NT2/D1 (cell line): ENCODE data around the gene STK24.

Experiments used
- DNase-seq: peaks from one replicate; pipeline ENCODE4 v3.0.0-alpha.2; 2011; ENCODE audit warnings: low read depth, low spot score
- H3K27me3 ChIP-seq: 2 replicates; pipeline ENCODE4 v1.6.0; 2011; ENCODE audit warnings: mild to moderate bottlenecking; ENCODE audit not compliant: insufficient read length, insufficient read depth
- H3K36me3 ChIP-seq: 2 replicates; pipeline ENCODE4 v1.6.1; 2011; ENCODE audit warnings: mild to moderate bottlenecking, low read length, mixed read lengths; ENCODE audit not compliant: insufficient read depth, insufficient read length
- H3K4me1 ChIP-seq: 2 replicates; pipeline ENCODE4 v1.5.1; 2011; ENCODE audit not compliant: insufficient read depth, insufficient read length
- H3K4me3 ChIP-seq: 2 replicates; pipeline ENCODE4 v1.5.1; 2011; ENCODE audit warnings: low read depth; ENCODE audit not compliant: insufficient read length
- H3K9ac ChIP-seq: 2 replicates; pipeline ENCODE4 v1.6.0; 2011; ENCODE audit warnings: low read depth; ENCODE audit not compliant: insufficient read length
- H3K9me3 ChIP-seq: 2 replicates; pipeline ENCODE4 v1.5.1; 2011; ENCODE audit warnings: mild to moderate bottlenecking, low read length; ENCODE audit not compliant: insufficient read depth
- SUZ12 ChIP-seq: IDR thresholded peaks from 2 replicates; pipeline ENCODE4 v1.6.1; 2011; ENCODE audit not compliant: insufficient read length, insufficient read depth; ENCODE audit errors: extremely low read depth
- YY1 ChIP-seq: IDR thresholded peaks from 2 replicates; pipeline ENCODE4 v1.6.1; 2011; ENCODE audit not compliant: insufficient read length, insufficient read depth
- ZNF274 ChIP-seq: IDR thresholded peaks from 2 replicates; pipeline ENCODE4 v1.6.1; 2011; ENCODE audit warnings: mild to moderate bottlenecking, low read depth, low read length

Gene STK24

DNA sequence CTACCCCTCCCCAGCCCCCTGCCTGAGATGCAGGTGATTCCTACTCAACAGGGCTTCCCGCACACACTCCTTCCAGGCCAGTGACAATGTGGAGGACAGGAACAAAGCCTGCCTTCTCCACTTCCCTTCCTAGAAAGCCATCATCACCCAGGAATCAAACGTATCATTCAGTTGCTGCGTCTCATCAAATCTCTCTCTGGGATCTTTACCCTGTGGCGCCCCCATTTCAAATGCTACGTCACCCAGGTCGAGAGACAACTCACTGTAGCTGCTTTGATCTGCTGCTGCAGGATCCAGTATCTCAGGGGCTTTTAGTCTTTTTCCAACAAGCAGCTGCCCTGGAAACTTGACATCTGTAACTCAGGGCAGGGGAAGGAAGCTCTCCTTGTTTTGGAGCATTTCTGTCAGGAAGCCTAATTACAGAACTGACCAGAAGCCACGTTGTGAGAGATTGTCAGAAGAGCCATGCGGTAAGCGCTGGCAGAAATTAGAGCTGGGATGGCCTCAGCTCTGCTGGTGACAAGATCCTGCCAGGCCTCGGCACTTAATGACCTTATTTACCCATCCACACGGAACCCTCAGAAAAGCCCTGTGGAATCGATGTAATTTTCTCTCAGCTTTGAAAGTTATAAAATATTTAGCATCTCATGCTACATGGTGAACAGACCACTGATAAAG lies 140.5 kb downstream of the STK24 start:
- no peak overlapping the region for H3K4me3 ChIP-seq
- H3K36me3 ChIP-seq = peaks cover 31% of the 10 kb centered on the region
- H3K4me1 ChIP-seq = peaks cover 2% of the 10 kb centered on the region
- H3K9ac ChIP-seq = no peak overlapping the region
- no peak for DNase-seq
- no peaks in the 10 kb centered on the region for H3K27me3 ChIP-seq
- no peak for TF ChIP-seq SUZ12
- TF ChIP-seq YY1 = no peak
- TF ChIP-seq ZNF274 = no peak
- H3K9me3 ChIP-seq = no peaks in the 10 kb centered on the region

DNA sequence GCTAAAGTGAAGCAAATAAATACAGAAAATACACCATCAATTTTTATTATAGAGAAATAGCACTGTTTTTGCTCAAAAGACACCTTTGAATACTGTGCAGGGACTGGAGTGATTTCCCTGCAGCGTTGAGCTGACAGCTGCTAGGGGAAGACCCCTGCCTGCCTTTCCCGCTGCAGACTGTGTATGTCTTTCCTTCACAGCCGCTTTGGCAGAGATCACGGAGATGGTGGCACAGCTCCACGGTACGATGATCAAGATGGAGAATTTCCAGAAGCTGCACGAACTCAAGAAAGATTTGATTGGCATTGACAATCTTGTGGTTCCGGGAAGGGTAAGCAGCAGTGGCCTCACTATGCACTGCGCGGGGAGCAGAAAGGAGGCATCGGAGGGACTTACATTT lies 141.5 kb downstream of the STK24 start:
- DNase-seq = no peak
- peaks cover 24% of the 10 kb centered on the region for H3K36me3 ChIP-seq
- H3K9me3 ChIP-seq = no peaks in the 10 kb centered on the region
- H3K4me1 ChIP-seq = peaks cover 2% of the 10 kb centered on the region
- no peak overlapping the region for H3K9ac ChIP-seq
- TF ChIP-seq YY1 (no peak), SUZ12 (no peak), ZNF274 (no peak)
- H3K4me3 ChIP-seq = no peak overlapping the region
- no peaks in the 10 kb centered on the region for H3K27me3 ChIP-seq

DNA sequence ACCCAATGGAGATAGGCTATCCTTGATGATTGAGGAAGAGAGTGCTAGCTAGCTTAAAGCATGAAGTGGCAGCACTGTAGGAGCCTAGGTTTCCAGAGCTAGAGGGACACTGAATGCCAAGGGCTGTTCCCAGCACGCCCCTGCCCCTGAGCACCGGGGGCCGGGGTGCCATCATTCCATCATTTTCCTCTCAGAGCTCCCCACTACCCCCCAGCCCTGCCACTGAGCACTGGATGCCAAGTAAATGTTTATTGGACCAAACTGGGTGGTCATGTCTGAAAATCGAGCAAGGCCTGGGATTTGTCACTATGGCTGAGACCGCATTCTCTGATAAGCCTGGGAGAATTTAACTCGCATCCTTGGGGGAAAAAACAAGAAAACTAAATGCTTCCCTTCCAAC lies 142.8 kb downstream of the STK24 start:
- H3K27me3 ChIP-seq = no peaks in the 10 kb centered on the region
- peaks cover 17% of the 10 kb centered on the region for H3K36me3 ChIP-seq
- peaks cover 2% of the 10 kb centered on the region for H3K4me1 ChIP-seq
- H3K9ac ChIP-seq = no peak overlapping the region
- DNase-seq = no peak
- TF ChIP-seq SUZ12 (no peak), YY1 (no peak), ZNF274 (no peak)
- H3K9me3 ChIP-seq = no peaks in the 10 kb centered on the region
- no peak overlapping the region for H3K4me3 ChIP-seq

DNA sequence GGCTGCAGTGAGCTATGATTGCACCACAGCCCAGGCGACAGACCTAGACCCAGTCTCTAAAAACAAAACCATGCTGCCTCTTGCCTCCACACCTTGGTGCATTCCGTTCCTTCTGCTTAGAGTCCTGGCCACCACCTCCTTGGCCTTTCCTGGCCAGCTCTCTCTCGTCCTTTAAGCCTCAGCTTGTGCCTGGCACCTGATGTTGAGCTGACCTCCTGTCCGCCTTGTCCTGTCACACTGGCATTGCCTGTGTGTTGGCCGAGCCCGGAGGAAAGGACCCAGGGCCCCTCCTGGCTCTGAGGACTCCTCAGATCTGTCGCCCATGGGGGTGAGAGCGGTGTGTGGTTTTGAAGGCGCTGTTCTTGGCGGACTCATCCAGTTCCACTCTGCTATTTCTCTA lies 143.3 kb downstream of the STK24 start:
- DNase-seq = no peak
- H3K4me1 ChIP-seq = peaks cover 2% of the 10 kb centered on the region
- no peaks in the 10 kb centered on the region for H3K27me3 ChIP-seq
- H3K4me3 ChIP-seq = no peak overlapping the region
- no peaks in the 10 kb centered on the region for H3K9me3 ChIP-seq
- peaks cover 17% of the 10 kb centered on the region for H3K36me3 ChIP-seq
- no peak overlapping the region for H3K9ac ChIP-seq
- TF ChIP-seq ZNF274 (no peak), SUZ12 (no peak), YY1 (no peak)

DNA sequence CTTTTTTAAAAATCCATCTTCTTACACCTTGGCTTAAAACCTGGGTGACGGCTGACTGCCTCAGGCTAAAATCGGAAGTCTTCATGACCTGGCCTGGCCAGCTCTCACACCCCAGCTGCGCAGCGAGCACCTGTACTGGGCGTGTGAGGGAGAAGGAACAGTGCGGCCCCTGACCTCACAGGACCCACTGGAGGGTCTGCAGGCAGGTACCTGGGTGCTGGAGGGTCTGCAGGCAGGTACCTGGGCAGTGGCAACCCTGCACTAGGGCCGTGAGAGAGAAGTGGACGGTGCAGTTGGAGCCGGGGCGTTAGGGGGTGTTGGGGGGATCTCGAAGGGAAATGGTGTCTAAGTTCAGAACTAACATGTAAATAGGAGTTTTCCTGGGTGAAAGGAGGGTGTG lies 144.3 kb downstream of the STK24 start:
- Histone ChIP-seq H3K4me3 (no peak overlapping the region), H3K4me1 (peaks cover 2% of the 10 kb centered on the region), H3K9me3 (no peaks in the 10 kb centered on the region), H3K9ac (no peak overlapping the region), H3K36me3 (peaks cover 17% of the 10 kb centered on the region), H3K27me3 (no peaks in the 10 kb centered on the region)
- no peak for DNase-seq
- TF ChIP-seq SUZ12 (no peak), YY1 (no peak), ZNF274 (no peak)

DNA sequence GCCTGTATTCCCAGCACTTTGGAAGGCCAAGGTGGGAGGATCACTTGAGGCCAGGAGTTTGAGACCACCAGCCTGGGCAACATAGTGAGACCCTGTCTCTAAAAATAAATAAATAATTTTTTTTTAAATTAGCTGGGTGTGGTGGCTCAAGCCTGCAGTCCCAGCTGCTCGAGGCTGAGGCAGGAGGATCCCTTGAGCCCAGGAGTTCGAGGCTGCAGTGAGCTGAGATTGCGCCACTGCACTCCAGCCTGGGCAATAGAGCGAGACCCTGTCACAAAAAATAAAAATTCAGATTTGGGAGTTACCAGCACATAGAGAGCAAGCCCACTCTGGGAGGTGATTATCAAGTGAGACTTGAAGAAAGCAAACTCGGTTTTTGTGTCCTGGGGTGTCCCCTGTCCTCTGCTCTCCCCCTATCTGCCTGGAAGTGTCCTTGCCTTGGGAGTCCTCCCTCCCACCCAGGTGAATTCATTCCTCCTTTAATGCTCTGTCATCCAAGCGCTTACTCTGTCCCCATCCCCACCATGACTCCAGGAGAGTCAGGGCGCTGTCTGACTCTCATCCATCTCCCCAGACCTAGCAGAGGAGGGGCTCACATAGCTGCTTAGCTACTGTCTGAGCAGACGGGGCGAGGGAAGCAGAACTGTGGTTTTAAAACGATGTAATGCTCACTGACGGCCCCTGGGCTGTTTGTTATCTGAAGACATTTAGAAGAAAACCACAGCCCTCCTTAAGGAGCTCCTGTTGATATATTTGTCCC lies 146.8 kb downstream of the STK24 start:
- TF ChIP-seq SUZ12 (no peak), YY1 (no peak), ZNF274 (no peak)
- no peak for DNase-seq
- H3K9ac ChIP-seq = no peak overlapping the region
- peaks cover 7% of the 10 kb centered on the region for H3K36me3 ChIP-seq
- no peaks in the 10 kb centered on the region for H3K4me1 ChIP-seq
- H3K27me3 ChIP-seq = no peaks in the 10 kb centered on the region
- no peak overlapping the region for H3K4me3 ChIP-seq
- no peaks in the 10 kb centered on the region for H3K9me3 ChIP-seq

DNA sequence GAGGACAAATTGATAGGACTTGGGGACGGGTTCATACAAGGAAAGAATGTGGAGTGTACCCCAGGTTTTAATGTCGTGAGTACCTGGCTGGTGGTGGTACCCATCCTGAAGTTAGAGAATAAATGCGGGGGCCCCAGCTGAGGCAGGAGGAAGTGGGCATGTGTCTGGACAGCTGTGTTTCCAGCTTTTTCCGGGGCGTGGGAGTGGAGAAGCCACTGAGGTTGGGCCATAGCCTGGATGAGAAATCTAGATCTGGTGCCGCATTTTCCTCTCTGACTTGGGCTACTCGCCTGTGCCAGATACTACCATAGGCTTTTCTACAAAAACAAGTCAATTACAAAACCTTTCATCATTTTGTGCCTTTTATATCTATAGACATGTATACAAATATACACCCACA lies 147.4 kb downstream of the STK24 start:
- no peaks in the 10 kb centered on the region for H3K9me3 ChIP-seq
- H3K9ac ChIP-seq = no peak overlapping the region
- H3K4me1 ChIP-seq = no peaks in the 10 kb centered on the region
- peaks cover 8% of the 10 kb centered on the region for H3K36me3 ChIP-seq
- no peaks in the 10 kb centered on the region for H3K27me3 ChIP-seq
- no peak for TF ChIP-seq YY1
- no peak for TF ChIP-seq ZNF274
- no peak for TF ChIP-seq SUZ12
- no peak overlapping the region for H3K4me3 ChIP-seq
- DNase-seq = no peak

DNA sequence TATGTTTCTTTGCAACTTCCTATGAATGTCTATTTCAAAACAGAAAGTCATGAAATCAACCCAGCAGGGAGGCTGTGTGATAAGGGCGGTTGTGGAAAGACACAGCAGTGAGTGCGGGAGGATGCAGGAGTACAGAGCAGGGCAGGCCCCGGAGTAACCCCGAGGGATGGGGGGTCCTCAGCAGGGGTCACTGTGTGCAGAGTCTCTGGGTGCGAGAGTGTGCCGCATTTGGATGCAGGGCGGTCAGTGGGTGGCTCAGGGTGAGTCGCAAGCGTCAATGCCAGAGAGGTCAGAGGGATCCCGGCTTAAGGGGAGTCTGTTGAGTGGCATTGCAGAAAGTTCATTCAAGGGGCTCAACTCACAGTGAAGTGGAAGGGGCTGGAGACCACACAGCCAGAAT lies 147.8 kb downstream of the STK24 start:
- no peak for DNase-seq
- H3K9ac ChIP-seq = no peak overlapping the region
- H3K4me1 ChIP-seq = no peaks in the 10 kb centered on the region
- H3K9me3 ChIP-seq = no peaks in the 10 kb centered on the region
- no peak overlapping the region for H3K4me3 ChIP-seq
- no peak for TF ChIP-seq ZNF274
- no peak for TF ChIP-seq YY1
- no peak for TF ChIP-seq SUZ12
- peaks cover 11% of the 10 kb centered on the region for H3K36me3 ChIP-seq
- no peaks in the 10 kb centered on the region for H3K27me3 ChIP-seq
